ENCODE measurements around the gene OPRPN. TPM values are rescaled to one million over a fixed set of nuclear protein-coding genes. Genes with fewer than 3 reads are reported as not detected.

Gene OPRPN
- total RNA-seq, 1 donor from 2014 or later = not detected

- TF ChIP-seq CTCF (IDR thresholded peaks at IDR 0.05) = no peak
- Mint-ChIP-seq H3K27me3 (ENCODE audit: unreplicated experiment) (no peaks in the 10 kb centered on the region), H3K4me1 (ENCODE audit: unreplicated experiment) (no peaks in the 10 kb centered on the region), H3K36me3 (ENCODE audit: unreplicated experiment) (no peaks in the 10 kb centered on the region), H3K9me3 (ENCODE audit: unreplicated experiment) (no peaks in the 10 kb centered on the region), H3K27ac (ENCODE audit: unreplicated experiment) (no peak overlapping the region), H3K4me3 (ENCODE audit: unreplicated experiment) (no peak overlapping the region)
- DNase-seq (ENCODE audit: extremely low spot score, unreplicated experiment) = no peak
These were observed 27.6 kb downstream of the OPRPN start for GRCh38 chr4:70425306-70425705.

GRCh38 chr4:70426789-70427188 is 29.0 kb downstream of the OPRPN start:
- Mint-ChIP-seq H3K27me3 (ENCODE audit: unreplicated experiment) (no peaks in the 10 kb centered on the region), H3K4me1 (ENCODE audit: unreplicated experiment) (no peaks in the 10 kb centered on the region), H3K36me3 (ENCODE audit: unreplicated experiment) (no peaks in the 10 kb centered on the region), H3K27ac (ENCODE audit: unreplicated experiment) (no peak overlapping the region), H3K4me3 (ENCODE audit: unreplicated experiment) (no peak overlapping the region), H3K9me3 (ENCODE audit: unreplicated experiment) (no peaks in the 10 kb centered on the region)
- TF ChIP-seq CTCF (IDR thresholded peaks at IDR 0.05) = no peak
- no peak for DNase-seq (ENCODE audit: extremely low spot score, unreplicated experiment)

GRCh38 chr4:70437197-70437596 is 39.5 kb downstream of the OPRPN start:
- H3K36me3 Mint-ChIP-seq (ENCODE audit: unreplicated experiment) = no peaks in the 10 kb centered on the region
- H3K9me3 Mint-ChIP-seq (ENCODE audit: unreplicated experiment) = peaks cover 6% of the 10 kb centered on the region
- no peak for DNase-seq (ENCODE audit: extremely low spot score, unreplicated experiment)
- no peak overlapping the region for H3K4me3 Mint-ChIP-seq (ENCODE audit: unreplicated experiment)
- no peak for TF ChIP-seq CTCF (IDR thresholded peaks at IDR 0.05)
- H3K4me1 Mint-ChIP-seq (ENCODE audit: unreplicated experiment) = no peaks in the 10 kb centered on the region
- H3K27me3 Mint-ChIP-seq (ENCODE audit: unreplicated experiment) = peaks cover 22% of the 10 kb centered on the region
- no peak overlapping the region for H3K27ac Mint-ChIP-seq (ENCODE audit: unreplicated experiment)

GRCh38 chr4:70442474-70442873 is 44.7 kb downstream of the OPRPN start:
- DNase-seq (ENCODE audit: extremely low spot score, unreplicated experiment) = no peak
- TF ChIP-seq CTCF (IDR thresholded peaks at IDR 0.05) = no peak
- no peaks in the 10 kb centered on the region for H3K9me3 Mint-ChIP-seq (ENCODE audit: unreplicated experiment)
- no peak overlapping the region for H3K27ac Mint-ChIP-seq (ENCODE audit: unreplicated experiment)
- peaks cover 9% of the 10 kb centered on the region for H3K27me3 Mint-ChIP-seq (ENCODE audit: unreplicated experiment)
- no peaks in the 10 kb centered on the region for H3K36me3 Mint-ChIP-seq (ENCODE audit: unreplicated experiment)
- no peak overlapping the region for H3K4me3 Mint-ChIP-seq (ENCODE audit: unreplicated experiment)
- no peaks in the 10 kb centered on the region for H3K4me1 Mint-ChIP-seq (ENCODE audit: unreplicated experiment)

- Mint-ChIP-seq H3K27me3 (ENCODE audit: unreplicated experiment) (peaks cover 12% of the 10 kb centered on the region), H3K9me3 (ENCODE audit: unreplicated experiment) (no peaks in the 10 kb centered on the region), H3K4me1 (ENCODE audit: unreplicated experiment) (no peaks in the 10 kb centered on the region), H3K4me3 (ENCODE audit: unreplicated experiment) (no peak overlapping the region), H3K36me3 (ENCODE audit: unreplicated experiment) (no peaks in the 10 kb centered on the region), H3K27ac (ENCODE audit: unreplicated experiment) (no peak overlapping the region)
- no peak for TF ChIP-seq CTCF (IDR thresholded peaks at IDR 0.05)
- DNase-seq (ENCODE audit: extremely low spot score, unreplicated experiment) = no peak
These were observed 45.6 kb downstream of the OPRPN start for GRCh38 chr4:70443329-70443728.

Measured in osteocyte (in vitro differentiated cells).